Measurements from ENCODE around the gene FAM53B. TPM values are rescaled to one million over a fixed set of nuclear protein-coding genes. Genes with fewer than 3 reads are reported as not detected.

The FAM53B gene
- total RNA-seq, 1 donor, result 12.7 TPM

- Histone ChIP-seq H2AFZ (ENCODE audit: low read length) (no peak overlapping the region), H3K4me2 (ENCODE audit: insufficient read depth, low read length) (no peak overlapping the region), H4K20me1 (ENCODE audit: insufficient read depth, low read length) (peaks cover 7% of the 10 kb centered on the region), H3K4me1 (ENCODE audit: insufficient read depth, low read length) (no peaks in the 10 kb centered on the region), H3K4me3 (ENCODE audit: insufficient read depth, low read length) (no peak overlapping the region), H3K36me3 (ENCODE audit: insufficient read depth, low read length) (no peaks in the 10 kb centered on the region), H3K9me3 (ENCODE audit: low read depth, low read length) (no peaks in the 10 kb centered on the region), H3K79me2 (ENCODE audit: insufficient read depth, low read length) (no peaks in the 10 kb centered on the region), H3K27ac (ENCODE audit: low read depth, low read length) (no peak overlapping the region), H3K27me3 (ENCODE audit: insufficient read depth, low read length) (no peaks in the 10 kb centered on the region)
- DNase-seq (ENCODE audit: insufficient read length, low spot score, missing footprints), result peak; percentile 83
- TF ChIP-seq CTCF (IDR thresholded peaks at IDR 0.05; ENCODE audit: extremely low read depth, low read depth, low read length), result no peak
These were observed 142.6 kb downstream of the FAM53B start for GRCh38 chr10:124601431-124602120.

GRCh38 chr10:124601016-124601415, 143.2 kb downstream of the FAM53B start:
- no peaks in the 10 kb centered on the region for H3K4me1 ChIP-seq (ENCODE audit: insufficient read depth, low read length)
- no peaks in the 10 kb centered on the region for H3K27me3 ChIP-seq (ENCODE audit: insufficient read depth, low read length)
- no peak overlapping the region for H3K4me2 ChIP-seq (ENCODE audit: insufficient read depth, low read length)
- H2AFZ ChIP-seq (ENCODE audit: low read length), result no peak overlapping the region
- no peaks in the 10 kb centered on the region for H3K36me3 ChIP-seq (ENCODE audit: insufficient read depth, low read length)
- H3K4me3 ChIP-seq (ENCODE audit: insufficient read depth, low read length), result no peak overlapping the region
- H3K27ac ChIP-seq (ENCODE audit: low read depth, low read length), result no peak overlapping the region
- H3K79me2 ChIP-seq (ENCODE audit: insufficient read depth, low read length), result no peaks in the 10 kb centered on the region
- DNase-seq (ENCODE audit: insufficient read length, low spot score, missing footprints), result peak; percentile 71
- H4K20me1 ChIP-seq (ENCODE audit: insufficient read depth, low read length), result peaks cover 7% of the 10 kb centered on the region
- H3K9me3 ChIP-seq (ENCODE audit: low read depth, low read length), result no peaks in the 10 kb centered on the region
- no peak for TF ChIP-seq CTCF (IDR thresholded peaks at IDR 0.05; ENCODE audit: extremely low read depth, low read depth, low read length)

GRCh38 chr10:124600051-124600880, 143.9 kb downstream of the FAM53B start:
- no peak overlapping the region for H3K27ac ChIP-seq (ENCODE audit: low read depth, low read length)
- no peak overlapping the region for H2AFZ ChIP-seq (ENCODE audit: low read length)
- no peak overlapping the region for H3K4me2 ChIP-seq (ENCODE audit: insufficient read depth, low read length)
- H4K20me1 ChIP-seq (ENCODE audit: insufficient read depth, low read length), result peaks cover 7% of the 10 kb centered on the region
- H3K9me3 ChIP-seq (ENCODE audit: low read depth, low read length), result no peaks in the 10 kb centered on the region
- no peaks in the 10 kb centered on the region for H3K36me3 ChIP-seq (ENCODE audit: insufficient read depth, low read length)
- peak; percentile 86 for DNase-seq (ENCODE audit: insufficient read length, low spot score, missing footprints)
- no peaks in the 10 kb centered on the region for H3K79me2 ChIP-seq (ENCODE audit: insufficient read depth, low read length)
- no peak for TF ChIP-seq CTCF (IDR thresholded peaks at IDR 0.05; ENCODE audit: extremely low read depth, low read depth, low read length)
- H3K4me1 ChIP-seq (ENCODE audit: insufficient read depth, low read length), result no peaks in the 10 kb centered on the region
- H3K4me3 ChIP-seq (ENCODE audit: insufficient read depth, low read length), result no peak overlapping the region
- H3K27me3 ChIP-seq (ENCODE audit: insufficient read depth, low read length), result no peaks in the 10 kb centered on the region

GRCh38 chr10:124599588-124600050, 144.6 kb downstream of the FAM53B start:
- no peaks in the 10 kb centered on the region for H3K9me3 ChIP-seq (ENCODE audit: low read depth, low read length)
- no peaks in the 10 kb centered on the region for H3K27me3 ChIP-seq (ENCODE audit: insufficient read depth, low read length)

More at GRCh38 chr10:124599588-124600050, 144.6 kb downstream of the FAM53B start:
- TF ChIP-seq CTCF (IDR thresholded peaks at IDR 0.05; ENCODE audit: extremely low read depth, low read depth, low read length), result no peak
- H3K4me3 ChIP-seq (ENCODE audit: insufficient read depth, low read length), result no peak overlapping the region
- no peak overlapping the region for H2AFZ ChIP-seq (ENCODE audit: low read length)
- H3K4me1 ChIP-seq (ENCODE audit: insufficient read depth, low read length), result no peaks in the 10 kb centered on the region
- H3K27ac ChIP-seq (ENCODE audit: low read depth, low read length), result no peak overlapping the region
- H3K4me2 ChIP-seq (ENCODE audit: insufficient read depth, low read length), result no peak overlapping the region
- H4K20me1 ChIP-seq (ENCODE audit: insufficient read depth, low read length), result peaks cover 7% of the 10 kb centered on the region
- no peaks in the 10 kb centered on the region for H3K79me2 ChIP-seq (ENCODE audit: insufficient read depth, low read length)
- H3K36me3 ChIP-seq (ENCODE audit: insufficient read depth, low read length), result no peaks in the 10 kb centered on the region
- peak; percentile 83 for DNase-seq (ENCODE audit: insufficient read length, low spot score, missing footprints)
